GM21528 (cell line): ENCODE measurements around the gene RHBDL3.

Source experiments
- ATAC-seq: cut with Tn5 transposase; IDR thresholded peaks from one replicate; pipeline ENCODE4 v1.9.1; 2021; ENCODE audit warnings: mild to moderate bottlenecking, moderate library complexity; ENCODE audit not compliant: unreplicated experiment, low FRiP score

Gene RHBDL3

GRCh38 chr17:32355649-32356377, 90.2 kb downstream of the RHBDL3 start:
- ATAC-seq: no peak

GRCh38 chr17:32356378-32356743, 90.7 kb downstream of the RHBDL3 start:
- no peak for ATAC-seq

GRCh38 chr17:32356750-32357149, 91.1 kb downstream of the RHBDL3 start:
- ATAC-seq: no peak

GRCh38 chr17:32357615-32358014, 92.0 kb downstream of the RHBDL3 start:
- no peak for ATAC-seq

- no peak for ATAC-seq
These were observed 95.6 kb downstream of the RHBDL3 start for GRCh38 chr17:32361270-32361669.

GRCh38 chr17:32370426-32370825, 104.8 kb downstream of the RHBDL3 start:
- no peak for ATAC-seq
